GM12865 (cell line): ENCODE data around the gene PRKCH.
"Not testable (repeated sequence)": the region's sequence is repeated elsewhere in the genome, so short reads cannot be mapped to it uniquely, and the experiment has no call there.

Source experiments
- DNase-seq: peaks from one replicate; pipeline ENCODE4 v3.0.0; 2010; ENCODE audit warnings: low read depth
- H3K4me3 ChIP-seq: 2 replicates; pipeline ENCODE4 v1.5.1; 2011; ENCODE audit warnings: mild to moderate bottlenecking, low read depth, low read length, control low read depth
- CTCF ChIP-seq: IDR thresholded peaks from 2 replicates; pipeline ENCODE4 v1.5.1; 2011; ENCODE audit warnings: low read length, control low read depth, low read depth, inconsistent platforms; ENCODE audit not compliant: insufficient read depth; ENCODE audit errors: missing control alignments

PRKCH gene

GRCh38 chr14:61524936-61525292, 203.5 kb downstream of the PRKCH start:
- H3K4me3 ChIP-seq = no peak overlapping the region
- no peak for TF ChIP-seq CTCF
- no peak for DNase-seq

GRCh38 chr14:61525293-61526011, 204.1 kb downstream of the PRKCH start:
- no peak for TF ChIP-seq CTCF
- no peak overlapping the region for H3K4me3 ChIP-seq
- peak; percentile 89 for DNase-seq

- TF ChIP-seq CTCF = no peak
- DNase-seq = no peak
- no peak overlapping the region for H3K4me3 ChIP-seq
Measured at GRCh38 chr14:61526405-61527312, 205.3 kb downstream of the PRKCH start.

- H3K4me3 ChIP-seq = no peak overlapping the region
- no peak for DNase-seq
- no peak for TF ChIP-seq CTCF
Measured at GRCh38 chr14:61527325-61528100, 206.1 kb downstream of the PRKCH start.

- H3K4me3 ChIP-seq = no peak overlapping the region
- DNase-seq = peak; percentile 61
- no peak for TF ChIP-seq CTCF
Measured at GRCh38 chr14:61528591-61529021, 207.2 kb downstream of the PRKCH start.

- DNase-seq, H3K4me3 ChIP-seq: not testable (repeated sequence)
Measured at GRCh38 chr14:61529360-61529759, 208.0 kb downstream of the PRKCH start.

GRCh38 chr14:61530296-61530695, 208.9 kb downstream of the PRKCH start:
- TF ChIP-seq CTCF = no peak
- H3K4me3 ChIP-seq = no peak overlapping the region
- DNase-seq = no peak
